Right renal pelvis (tissue), 4 donors: ENCODE measurements around the gene C1QTNF8. TPM values are rescaled to one million over a fixed set of nuclear protein-coding genes. Genes with fewer than 3 reads are reported as not detected.
"Not testable (repeated sequence)": the region's sequence is repeated elsewhere in the genome, so short reads cannot be mapped to it uniquely, and the experiment has no call there.

Experiments used
- DNase-seq, 4 donors: peaks; one replicate each; pipeline ENCODE4 v3.0.0-alpha.2; 2013; ENCODE audit warnings: low read depth in 4 of 4, low spot score in 3 of 4, missing footprints in 1 of 4
- polyA plus RNA-seq, 4 donors: library from polyadenylated mRNA; unstranded; fragments of 120-200 nt; gene quantifications; one replicate each; pipeline ENCODE4 v1.2.1, GENCODE V29; 2013; ENCODE audit not compliant: insufficient read length in 4 of 4

C1QTNF8 gene
- polyA plus RNA-seq, 4 donors: 0.05 TPM; not detected in 3

GRCh38 chr16:1095450-1096168 lies 435 bp downstream of the C1QTNF8 start:
- no peak for DNase-seq

GRCh38 chr16:1094601-1095449 lies 1.2 kb downstream of the C1QTNF8 start:
- no peak for DNase-seq

GRCh38 chr16:1094124-1094479 lies 1.9 kb downstream of the C1QTNF8 start:
- DNase-seq: no peak

- DNase-seq: no peak
These were observed 2.5 kb downstream of the C1QTNF8 start for GRCh38 chr16:1093284-1094123.

GRCh38 chr16:1092685-1093283 lies 3.3 kb downstream of the C1QTNF8 start:
- not testable (repeated sequence) for DNase-seq

GRCh38 chr16:1091992-1092552 lies 4.0 kb downstream of the C1QTNF8 start:
- no peak for DNase-seq

- DNase-seq: peak in 2 of 4 donors; percentile 49 to 60
These were observed 5.1 kb downstream of the C1QTNF8 start for GRCh38 chr16:1090620-1091587.

- no peak for DNase-seq
These were observed 6.0 kb downstream of the C1QTNF8 start for GRCh38 chr16:1089822-1090619.

- DNase-seq: no peak
These were observed 6.6 kb downstream of the C1QTNF8 start for GRCh38 chr16:1089439-1089821.

- no peak for DNase-seq
These were observed 7.5 kb downstream of the C1QTNF8 start for GRCh38 chr16:1088295-1089170.

- DNase-seq: not testable (repeated sequence)
These were observed 9.6 kb downstream of the C1QTNF8 start for GRCh38 chr16:1086443-1086842.

- DNase-seq: no peak
These were observed 11.1 kb downstream of the C1QTNF8 start for GRCh38 chr16:1084971-1085370.

GRCh38 chr16:1082952-1083675 lies 12.9 kb downstream of the C1QTNF8 start:
- DNase-seq: peak in 1 of 4 donors; percentile 58

GRCh38 chr16:1082266-1082951 lies 13.6 kb downstream of the C1QTNF8 start:
- no peak for DNase-seq

- DNase-seq: no peak
These were observed 14.2 kb downstream of the C1QTNF8 start for GRCh38 chr16:1081734-1082265.
